Heart right ventricle (tissue), 16 donors: ENCODE results near the gene ARPP19. TPM values are rescaled to one million over a fixed set of nuclear protein-coding genes. Genes with fewer than 3 reads are reported as not detected.
A peak's percentile ranks its signal among the peaks of the same experiment; 100 is the strongest.

Experiments used
- ATAC-seq, 8 donors: fragments of 200-7000 bp; cut with Tn5 transposase; one replicate each; pipeline ENCODE4 v1.9.1; 2020; ENCODE audit warnings: mild to moderate bottlenecking in 8 of 8, moderate library complexity in 8 of 8, moderate number of reproducible peaks in 1 of 8
- DNase-seq, 2 donors: peaks; one replicate each; pipeline ENCODE4 v3.0.0-alpha.2; 2020
- H3K27ac ChIP-seq, 10 donors: fragments of 200-600 bp; sonication (generic) in 2 of 10; one replicate each; pipeline versions ENCODE4 v1.5.0 to v1.8.0; 2020 to 2022; ENCODE audit warnings: mild to moderate bottlenecking in 3 of 10
- H3K27me3 ChIP-seq, 7 donors: fragments of 200-600 bp; one replicate each; pipeline ENCODE4 v1.8.0; 2021 to 2022; ENCODE audit warnings: mild to moderate bottlenecking in 2 of 7
- H3K36me3 ChIP-seq, 9 donors: fragments of 200-600 bp; sonication (generic) in 1 of 9; one replicate each; pipeline versions ENCODE4 v1.5.0 to v1.8.0; 2020 to 2022; ENCODE audit warnings: mild to moderate bottlenecking in 2 of 9
- H3K4me1 ChIP-seq, 9 donors: fragments of 200-600 bp; sonication (generic) in 1 of 9; one replicate each; pipeline versions ENCODE4 v1.5.0 to v1.8.0; 2020 to 2022; ENCODE audit warnings: mild to moderate bottlenecking in 4 of 9
- H3K4me3 ChIP-seq, 10 donors: fragments of 200-600 bp; sonication (generic) in 2 of 10; one replicate each; pipeline versions ENCODE4 v1.5.0 to v1.8.0; 2020 to 2022; ENCODE audit warnings: mild to moderate bottlenecking in 7 of 10, moderate library complexity in 2 of 10
- H3K9me3 ChIP-seq, 11 donors: fragments of 200-600 bp in 10 of 11; sonication (generic) in 2 of 11; one replicate each; pipeline versions ENCODE4 v1.5.0 to v1.8.0; 2013 to 2022; ENCODE audit warnings: mild to moderate bottlenecking in 2 of 11, control low read depth in 1 of 11, moderate library complexity in 1 of 11
- CTCF ChIP-seq, 9 donors: fragments of 200-600 bp; sonication (generic) in 2 of 9; IDR thresholded peaks; one replicate each; pipeline versions ENCODE4 v1.5.0 to v1.8.0; 2021 to 2022; ENCODE audit warnings: antibody characterized with exemption in 9 of 9, mild to moderate bottlenecking in 5 of 9, moderate library complexity in 1 of 9
- WGBS, 2 donors: extraction: QIAGEN DNeasy Blood & Tissue Kit; methylation state at CpG; one replicate each; pipeline ENCODE4 v1.1.7; 2013; ENCODE audit warnings: inconsistent platforms in 1 of 2; 5-methylcytosine and 5-hydroxymethylcytosine counted together
- intact Hi-C, 10 donors: fragments of 100-400 bp; cut with DNase I; formaldehyde crosslinking; loops; one replicate each; pipeline versions ENCODE4 v1.11.1 to v1.14.2; 2022
- polyA plus RNA-seq, 2 donors: library from polyadenylated mRNA; stranded (reverse); fragments of 200-250 nt; gene quantifications; one replicate each; pipeline ENCODE4 v1.2.3, GENCODE V29; 2013
- total RNA-seq, 10 donors: library from RNA; stranded (reverse); fragmentation: NEBNext Ultra II Directional in 3 of 10; extraction: Animal tissue kit (Norgen Biotek cat#: 25700) in 3 of 10; gene quantifications; one replicate each; pipeline versions ENCODE4 v1.2.1 to v1.2.4, GENCODE V29; 2021 to 2023
- donor health status: Arrhythmogenic right ventricular cardiomyopathy.
- donor health status: ischemic (EF 13 %, LVEDD 7.1; RV severe dilation, severe dysfunction).
- donor health status: healthy with polysubstance abuse.
- donor health status: DM: no; HTN: yes; CAD: no.
- donor health status: DM: no; HTN: no; CAD: no.
- donor health status: ischemic (EF 25% LVEDD 6.9; RV normal size, moderate dysfunction).
- donor health status: ischemic (EF 25% LVEDD 5.7; RV mildly dilated, moderate dysfunction).
- donor health status: healthy.
- donor health status: DM: yes; HTN: yes; CAD: no.
- donor health status: Ischemic cardiomyopathy.
- donor health status: ischemic (EF 35%, LVEDD 5.7; RV mildly dilated, moderate dysfunction).
- donor health status: nonischemic (EF 11% LVEDD 7.7; RV severe dilation, severe dysfunction).
- donor health status: DM: yes; HTN: yes; CAD: no.
- donor health status: PGD.
- donor health status: ischemic (EF 29% LVEDD 5.4; RV normal size, mild dysfunction).
- donor health status: nonischemic (EF 23%, LVEDD 6.1; RV moderate dilation, normal function).

Gene ARPP19
- total and polyA plus RNA-seq, 12 donors, result 20.1 to 166 (median 145) TPM

- H3K4me1 ChIP-seq, result peaks cover 3 to 41% (median 16%) of the 10 kb centered on the region in 9 donors
- peak overlapping the region; percentile 62 to 93 (median 86) for H3K27ac ChIP-seq
- DNase-seq, result peak in 1 of 2 donors; percentile 10
- peaks cover 0 to 21% (median 4%) of the 10 kb centered on the region in 7 donors for H3K27me3 ChIP-seq
- H3K4me3 ChIP-seq, result peak overlapping the region; percentile 61 to 92 (median 84)
- no peak for TF ChIP-seq CTCF (IDR thresholded peaks at IDR 0.05)
- intact Hi-C loops, result loop anchor here in 4 of 10 donors (5.0 to 10.0 kb wide), 6 partner anchors 57 to 207 kb away; no protein-coding TSS in a partner anchor
- 4 to 6% methylated on average over 32 of the region's 32 CpGs for WGBS, 2 donors
- H3K9me3 ChIP-seq, result no peaks in the 10 kb centered on the region
- no peaks in the 10 kb centered on the region for H3K36me3 ChIP-seq
- peak; percentile 1 to 52 (median 24) for ATAC-seq
Observed at GRCh38 chr15:52527911-52528563, 40.8 kb downstream of the ARPP19 start.

- no peak for ATAC-seq
- Histone ChIP-seq H3K27me3 (peaks cover 0 to 20% (median 0%) of the 10 kb centered on the region in 7 donors), H3K4me3 (peak overlapping the region in 8 of 10 donors; percentile 66 to 92 (median 84)), H3K36me3 (no peaks in the 10 kb centered on the region), H3K27ac (peak overlapping the region in 4 of 10 donors; percentile 86 to 88 (median 88)), H3K9me3 (no peaks in the 10 kb centered on the region), H3K4me1 (peaks cover 3 to 48% (median 16%) of the 10 kb centered on the region in 9 donors)
- no peak for DNase-seq
- intact Hi-C loops, result loop anchor here in 4 of 10 donors (5.0 to 10.0 kb wide), 6 partner anchors 57 to 207 kb away; no protein-coding TSS in a partner anchor
- TF ChIP-seq CTCF (IDR thresholded peaks at IDR 0.05), result no peak
- WGBS, 2 donors, result 86 to 90% methylated on average over 7 of the region's 7 CpGs
Observed at GRCh38 chr15:52527196-52527910, 41.5 kb downstream of the ARPP19 start.

GRCh38 chr15:52524223-52525136, 44.4 kb downstream of the ARPP19 start:
- intact Hi-C loops, result loop anchor here in 4 of 10 donors (5.0 to 10.0 kb wide), 6 partner anchors 60 to 210 kb away; no protein-coding TSS in a partner anchor
- TF ChIP-seq CTCF (IDR thresholded peaks at IDR 0.05), result no peak
- Histone ChIP-seq H3K27ac (no peak overlapping the region), H3K27me3 (no peaks in the 10 kb centered on the region), H3K4me3 (no peak overlapping the region), H3K36me3 (no peaks in the 10 kb centered on the region), H3K4me1 (peaks cover 2 to 66% (median 15%) of the 10 kb centered on the region in 9 donors), H3K9me3 (no peaks in the 10 kb centered on the region)
- no peak for ATAC-seq
- WGBS, 2 donors, result 96 to 97% methylated on average over 4 of the region's 4 CpGs
- DNase-seq, result no peak
